ENCODE measurements around the gene TRMT112.
A peak's percentile ranks its signal among the peaks of the same experiment; 100 is the strongest.
"Not testable (repeated sequence)": the region's sequence is repeated elsewhere in the genome, so short reads cannot be mapped to it uniquely, and the experiment has no call there.

The TRMT112 gene

GRCh38 chr11:64331569-64332371 lies 14.4 kb upstream of the TRMT112 start:
- peak; percentile 87 for DNase-seq (ENCODE audit: low read depth)

DNA sequence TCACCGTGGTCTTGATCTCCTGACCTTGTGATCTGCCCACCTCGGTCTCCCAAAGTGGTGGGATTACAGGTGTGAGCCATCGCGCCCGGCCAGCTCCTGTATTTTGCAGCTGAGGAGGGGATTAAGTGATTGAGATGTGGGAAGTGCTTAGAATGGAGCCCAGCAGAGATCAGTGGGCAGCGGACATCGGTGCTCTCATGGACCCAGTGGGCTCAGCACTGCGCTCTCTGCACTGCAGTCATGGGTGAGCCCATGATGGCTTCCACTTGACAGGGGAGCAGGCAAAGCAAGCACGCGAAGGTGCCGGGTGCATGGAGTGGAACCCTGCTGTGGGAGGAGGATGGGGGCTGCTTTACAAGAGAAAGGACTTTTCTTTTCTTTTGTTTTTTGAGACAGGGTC lies 13.5 kb upstream of the TRMT112 start:
- no peak for DNase-seq (ENCODE audit: low read depth)

GRCh38 chr11:64327993-64328392 lies 10.6 kb upstream of the TRMT112 start:
- DNase-seq (ENCODE audit: low read depth): no peak

- no peak for DNase-seq (ENCODE audit: low read depth)
Measured at GRCh38 chr11:64327375-64327774, 10.0 kb upstream of the TRMT112 start.

GRCh38 chr11:64324692-64325469 lies 7.5 kb upstream of the TRMT112 start:
- DNase-seq (ENCODE audit: low read depth): no peak

DNA sequence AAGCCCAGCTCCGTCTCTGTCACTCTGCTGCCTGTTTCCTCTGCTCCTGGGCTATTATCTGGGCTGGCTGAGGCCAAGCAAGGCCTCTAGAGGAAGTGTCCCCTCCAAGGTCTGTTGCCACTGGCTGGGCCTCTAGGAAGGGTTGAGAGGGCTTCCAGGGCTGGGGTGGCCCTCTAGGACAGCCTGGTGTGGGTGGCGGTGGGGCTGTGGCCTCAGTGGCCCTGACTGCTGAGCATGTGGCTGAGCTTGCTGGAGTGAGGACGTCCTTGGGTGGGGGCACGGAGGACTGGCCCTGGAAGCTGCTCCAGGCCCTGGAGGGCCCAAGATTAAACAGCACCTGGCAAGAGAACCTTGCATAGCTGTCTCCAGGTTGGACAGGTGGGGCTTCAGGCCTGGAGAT lies 6.6 kb upstream of the TRMT112 start:
- not testable (repeated sequence) for DNase-seq (ENCODE audit: low read depth)

- no peak for DNase-seq (ENCODE audit: low read depth)
Measured at GRCh38 chr11:64323373-64323772, 6.0 kb upstream of the TRMT112 start.

- DNase-seq (ENCODE audit: low read depth): no peak
Measured at GRCh38 chr11:64322925-64323260, 5.5 kb upstream of the TRMT112 start.

GRCh38 chr11:64321533-64321932 lies 4.2 kb upstream of the TRMT112 start:
- no peak for DNase-seq (ENCODE audit: low read depth)

DNA sequence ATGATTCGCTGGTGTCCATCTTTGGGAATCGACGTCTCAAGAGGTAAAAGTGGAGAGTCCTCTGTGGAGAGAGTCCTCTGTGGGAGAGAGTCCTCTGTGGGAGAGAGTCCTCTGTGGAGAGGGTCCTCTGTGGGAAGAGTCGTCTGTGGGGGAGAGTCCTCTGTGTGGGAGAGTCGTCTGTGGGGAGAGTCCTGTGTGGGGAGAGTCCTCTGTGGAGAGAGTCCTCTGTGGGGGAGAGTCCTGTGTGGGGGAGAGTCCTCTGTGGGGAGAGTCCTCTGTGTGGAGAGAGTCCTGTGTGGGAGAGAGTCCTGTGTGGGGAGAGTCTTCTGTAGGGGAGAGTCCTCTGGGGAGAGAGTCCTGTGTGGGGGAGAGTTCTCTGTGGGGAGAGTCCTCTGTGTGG lies 3.7 kb upstream of the TRMT112 start:
- DNase-seq (ENCODE audit: low read depth): no peak

DNA sequence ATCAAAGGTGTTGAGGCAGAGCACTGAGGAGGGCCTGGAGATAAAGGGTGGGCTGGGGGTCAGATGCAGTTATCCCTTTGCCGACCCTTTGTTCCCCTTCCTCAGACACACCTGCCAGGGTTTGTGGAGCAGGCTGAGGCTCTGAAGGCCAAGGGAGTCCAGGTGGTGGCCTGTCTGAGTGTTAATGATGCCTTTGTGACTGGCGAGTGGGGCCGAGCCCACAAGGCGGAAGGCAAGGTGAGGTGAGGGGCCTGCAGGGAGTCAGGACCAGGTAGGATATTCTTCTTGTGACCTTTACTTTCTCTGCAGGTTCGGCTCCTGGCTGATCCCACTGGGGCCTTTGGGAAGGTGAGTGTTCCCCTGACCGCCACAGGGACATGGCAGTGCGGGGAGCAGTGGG lies 3.2 kb upstream of the TRMT112 start:
- DNase-seq (ENCODE audit: low read depth): no peak

- no peak for DNase-seq (ENCODE audit: low read depth)
Measured at GRCh38 chr11:64318766-64319761, 1.7 kb upstream of the TRMT112 start.

DNA sequence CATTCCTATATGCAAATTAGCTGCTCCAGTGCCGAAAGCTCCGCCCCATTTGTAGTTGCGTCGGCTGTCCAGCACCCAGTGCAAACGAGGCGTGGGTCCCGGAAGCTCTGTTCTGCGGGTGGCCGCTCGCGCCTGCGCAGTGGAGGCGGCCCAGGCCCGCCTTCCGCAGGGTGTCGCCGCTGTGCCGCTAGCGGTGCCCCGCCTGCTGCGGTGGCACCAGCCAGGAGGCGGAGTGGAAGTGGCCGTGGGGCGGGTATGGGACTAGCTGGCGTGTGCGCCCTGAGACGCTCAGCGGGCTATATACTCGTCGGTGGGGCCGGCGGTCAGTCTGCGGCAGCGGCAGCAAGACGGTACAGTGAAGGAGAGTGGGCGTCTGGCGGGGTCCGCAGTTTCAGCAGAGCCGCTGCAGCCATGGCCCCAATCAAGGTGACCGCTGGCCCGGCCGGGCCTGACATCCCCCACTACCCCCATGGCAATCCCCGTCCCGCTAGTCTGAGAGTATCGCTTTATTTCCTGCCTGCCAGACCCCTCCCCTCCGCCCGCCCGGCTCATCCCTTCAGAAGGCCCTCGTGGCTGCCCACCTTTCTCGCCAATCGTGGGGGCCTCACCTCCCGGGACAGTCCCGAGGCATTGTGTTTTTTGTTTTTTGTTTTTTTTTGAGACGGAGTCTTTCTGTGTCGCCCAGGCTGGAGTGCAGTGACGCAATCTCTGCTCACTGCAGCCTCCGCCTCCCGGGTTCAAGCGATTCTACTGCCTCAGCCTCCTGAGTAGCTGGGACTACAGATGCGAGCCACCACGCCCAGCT lies 804 bp upstream of the TRMT112 start, which contains the start of gene PRDX5:
Gene PRDX5 (plus strand): TSS at position 161 of the 805 bp plus-strand sequence. CDS start 95 bp downstream, at position 256.
- DNase-seq (ENCODE audit: low read depth): peak; percentile 92

DNA sequence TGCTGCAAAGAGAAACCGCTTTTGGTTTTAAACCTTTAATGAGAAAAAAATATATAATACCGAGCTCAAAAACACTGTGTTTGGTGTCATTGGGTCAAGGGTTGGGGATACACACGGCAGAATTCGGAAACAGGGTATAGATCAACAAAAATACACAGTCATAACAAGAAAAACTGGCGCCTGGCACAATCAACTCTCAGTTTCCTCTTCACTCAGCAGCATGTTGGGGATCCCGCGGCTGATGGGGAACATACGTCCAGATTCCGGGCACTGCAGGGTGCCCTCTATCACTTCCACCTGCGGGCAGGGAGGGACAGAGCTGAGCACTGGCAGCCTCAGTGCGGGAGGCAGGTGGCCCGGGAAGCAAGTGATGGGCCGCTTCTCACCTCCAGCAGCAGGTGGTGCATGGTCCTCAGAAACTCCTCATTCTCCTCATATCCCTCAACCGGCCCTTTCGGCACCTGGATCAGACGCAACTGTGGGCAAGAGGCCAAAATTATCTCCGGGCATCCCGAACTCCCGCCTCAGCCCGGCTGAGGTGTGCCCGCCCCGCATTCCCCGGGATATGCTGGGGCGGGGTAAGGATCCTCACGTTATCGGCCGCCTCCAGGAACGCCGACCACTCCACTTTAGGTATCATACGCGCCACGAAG lies 561 bp downstream of the TRMT112 start:
- no peak for DNase-seq (ENCODE audit: low read depth)

- not testable (repeated sequence) for DNase-seq (ENCODE audit: low read depth)
Measured at GRCh38 chr11:64315667-64316526, 1.5 kb downstream of the TRMT112 start.

- DNase-seq (ENCODE audit: low read depth): no peak
Measured at GRCh38 chr11:64314805-64315561, 2.4 kb downstream of the TRMT112 start.

DNA sequence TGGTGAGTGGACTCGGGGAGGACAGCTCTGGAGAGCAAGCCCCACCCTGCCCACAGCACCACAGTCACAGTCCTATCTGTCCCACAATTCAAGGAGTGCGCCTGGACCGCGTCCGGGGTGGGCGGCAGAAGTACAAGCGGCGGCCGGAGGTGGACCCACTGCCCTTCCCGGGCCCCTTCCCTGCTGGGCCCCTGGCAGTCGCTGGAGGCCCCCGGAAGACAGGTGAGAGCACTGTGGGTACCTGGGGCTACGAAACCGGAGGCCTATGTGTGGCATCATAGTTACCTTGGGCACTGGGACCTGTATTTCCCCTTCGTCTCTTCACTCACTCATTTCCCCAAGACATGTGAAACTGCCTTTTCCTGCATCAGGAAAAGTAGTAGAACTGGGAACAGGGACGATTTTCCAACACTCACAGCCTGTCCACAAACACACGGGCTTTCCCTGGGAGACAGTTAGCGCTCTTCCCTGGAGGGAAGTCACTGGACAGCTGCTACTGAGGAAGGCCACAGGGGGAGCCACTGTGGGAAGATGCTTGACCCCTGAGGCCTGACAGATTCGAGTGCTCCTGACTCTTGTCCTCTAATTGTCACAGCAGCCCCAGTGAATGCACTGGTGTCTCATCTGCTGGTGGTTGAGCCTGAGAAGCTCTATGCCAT lies 3.1 kb downstream of the TRMT112 start:
- no peak for DNase-seq (ENCODE audit: low read depth)

DNA sequence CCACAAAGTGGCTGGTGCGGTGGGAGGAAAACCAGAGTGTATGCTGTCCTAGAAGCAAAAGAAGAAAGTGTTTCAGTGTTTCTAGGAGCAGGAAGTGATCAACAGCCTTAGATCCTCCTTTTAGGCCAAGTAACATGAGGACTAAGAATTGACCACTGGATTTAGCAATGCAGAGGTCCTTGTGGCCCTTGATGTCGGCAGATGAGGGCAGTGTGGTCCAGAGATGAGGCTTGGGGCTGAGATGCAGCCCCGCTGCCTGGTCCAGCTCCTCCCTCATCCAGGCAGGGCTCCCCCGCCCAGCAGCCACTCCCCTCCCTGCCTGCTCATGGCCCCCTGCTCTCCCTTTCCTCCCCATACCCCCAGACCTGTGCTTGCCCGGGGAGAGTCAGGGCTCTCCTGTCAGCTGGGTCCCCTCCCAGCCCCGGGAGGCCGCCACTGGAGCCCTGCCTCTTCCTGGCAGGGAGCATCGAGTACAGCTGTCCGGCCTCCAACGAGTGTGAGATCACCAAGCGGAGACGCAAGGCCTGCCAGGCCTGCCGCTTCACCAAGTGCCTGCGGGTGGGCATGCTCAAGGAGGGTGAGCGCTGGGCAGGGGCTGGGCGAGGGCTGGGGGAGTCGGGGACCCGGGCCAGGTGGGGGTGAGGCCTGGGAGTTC lies 3.7 kb downstream of the TRMT112 start:
- no peak for DNase-seq (ENCODE audit: low read depth)

Data from CMK (cell line).